Central memory CD8-positive, alpha-beta T cell (primary cell): Measurements from ENCODE around the gene DMXL1.
"Not testable (repeated sequence)": the region's sequence is repeated elsewhere in the genome, so short reads cannot be mapped to it uniquely, and the experiment has no call there.

Source experiments
- ATAC-seq: fragments of 150-1000 bp; cut with Tn5 transposase; replicated peaks from 2 replicates; pipeline ENCODE4 v1.10.0; 2022; ENCODE audit warnings: mild to moderate bottlenecking, moderate FRiP score, moderate number of reproducible peaks; ENCODE audit not compliant: poor library complexity, severe bottlenecking; ENCODE audit errors: extremely low read depth
- DNase-seq, 2 donors: peaks; one replicate each; pipeline ENCODE4 v3.0.0; 2021; ENCODE audit warnings: low spot score in 2 of 2
- H3K27ac Mint-ChIP-seq: one replicate; pipeline ENCODE4 v1.8.0; 2022; ENCODE audit warnings: low read depth, mild to moderate bottlenecking, moderate library complexity, mixed read lengths
- H3K27me3 Mint-ChIP-seq: one replicate; pipeline ENCODE4 v1.8.0; 2022; ENCODE audit warnings: mixed read lengths
- H3K36me3 Mint-ChIP-seq: one replicate; pipeline ENCODE4 v1.8.0; 2022; ENCODE audit warnings: mild to moderate bottlenecking, moderate library complexity, mixed read lengths; ENCODE audit not compliant: insufficient read depth
- H3K4me1 Mint-ChIP-seq: one replicate; pipeline ENCODE4 v1.8.0; 2022; ENCODE audit warnings: mixed read lengths
- H3K4me3 Mint-ChIP-seq: one replicate; pipeline ENCODE4 v1.8.0; 2022; ENCODE audit warnings: mild to moderate bottlenecking, moderate library complexity, mixed read lengths
- H3K9me3 Mint-ChIP-seq: one replicate; pipeline ENCODE4 v1.8.0; 2022; ENCODE audit warnings: mixed read lengths

DMXL1 gene

DNA sequence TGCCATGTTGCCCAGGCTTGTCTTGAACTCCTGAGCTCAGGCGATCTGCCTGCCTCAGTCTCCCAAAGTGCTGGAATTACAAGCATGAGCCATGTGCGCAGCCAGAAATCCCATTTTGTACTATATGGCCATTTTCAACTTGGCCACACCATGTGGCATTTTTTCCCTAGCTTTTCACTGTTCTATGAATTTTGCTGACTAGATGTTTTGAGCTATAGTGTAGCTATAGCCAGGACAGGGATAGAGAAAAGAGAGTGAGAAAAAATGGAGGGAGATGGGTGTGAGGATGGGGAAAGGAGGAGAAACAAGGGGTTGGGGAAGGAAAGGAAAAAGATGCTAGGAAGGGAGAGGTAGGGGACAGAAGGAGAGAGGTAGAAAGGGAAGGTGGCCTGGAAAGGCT is 46.4 kb downstream of the DMXL1 start:
- Mint-ChIP-seq H3K27ac (peak overlapping the region; percentile 62), H3K4me3 (no peak overlapping the region), H3K9me3 (no peaks in the 10 kb centered on the region), H3K4me1 (no peaks in the 10 kb centered on the region), H3K27me3 (no peaks in the 10 kb centered on the region), H3K36me3 (peaks cover 34% of the 10 kb centered on the region)
- DNase-seq: no peak
- ATAC-seq: no peak

DNA sequence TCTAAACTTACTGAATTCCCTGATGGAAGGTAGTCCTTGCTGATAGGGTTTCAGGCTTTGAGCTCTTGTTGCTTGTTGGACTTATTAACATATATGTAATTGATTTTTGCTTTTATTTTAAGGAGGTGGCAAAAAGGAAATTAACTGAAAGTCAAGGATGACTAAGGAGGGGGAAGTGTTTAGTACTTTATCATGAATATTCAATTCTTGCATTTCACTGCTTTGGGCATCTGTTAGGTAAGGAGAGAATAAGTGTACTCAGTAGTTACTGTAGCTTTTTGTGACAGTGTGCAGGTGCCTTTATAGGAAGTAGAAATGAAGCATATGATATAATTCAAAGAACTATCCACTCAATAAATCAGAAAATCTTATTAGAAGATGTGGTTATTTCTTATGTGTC is 47.1 kb downstream of the DMXL1 start:
- H3K27ac Mint-ChIP-seq: no peak overlapping the region
- no peaks in the 10 kb centered on the region for H3K9me3 Mint-ChIP-seq
- no peaks in the 10 kb centered on the region for H3K27me3 Mint-ChIP-seq
- peaks cover 34% of the 10 kb centered on the region for H3K36me3 Mint-ChIP-seq
- H3K4me3 Mint-ChIP-seq: no peak overlapping the region
- ATAC-seq (no peak), DNase-seq (no peak)
- no peaks in the 10 kb centered on the region for H3K4me1 Mint-ChIP-seq

DNA sequence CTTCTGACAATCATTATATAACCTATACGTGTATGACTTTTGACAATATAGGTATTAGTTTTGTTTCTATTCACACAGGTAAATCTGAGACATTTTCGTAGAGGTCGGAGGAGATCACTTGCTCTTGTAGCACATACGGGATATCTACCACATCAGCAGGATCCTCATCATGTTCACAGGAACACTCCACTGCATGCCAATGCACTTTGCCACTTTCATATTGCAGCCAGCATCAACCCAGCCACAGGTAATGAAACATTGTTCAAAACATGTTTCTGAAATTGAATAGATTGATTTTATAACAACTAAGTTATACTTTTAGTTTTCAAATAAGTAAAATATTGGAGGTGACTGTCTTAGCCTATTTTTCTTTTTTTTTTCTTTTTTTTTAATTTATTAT is 50.0 kb downstream of the DMXL1 start:
- Mint-ChIP-seq H3K4me1 (no peaks in the 10 kb centered on the region), H3K9me3 (no peaks in the 10 kb centered on the region), H3K36me3 (peaks cover 39% of the 10 kb centered on the region), H3K27me3 (no peaks in the 10 kb centered on the region), H3K27ac (no peak overlapping the region), H3K4me3 (no peak overlapping the region)
- ATAC-seq (no peak), DNase-seq (no peak)

DNA sequence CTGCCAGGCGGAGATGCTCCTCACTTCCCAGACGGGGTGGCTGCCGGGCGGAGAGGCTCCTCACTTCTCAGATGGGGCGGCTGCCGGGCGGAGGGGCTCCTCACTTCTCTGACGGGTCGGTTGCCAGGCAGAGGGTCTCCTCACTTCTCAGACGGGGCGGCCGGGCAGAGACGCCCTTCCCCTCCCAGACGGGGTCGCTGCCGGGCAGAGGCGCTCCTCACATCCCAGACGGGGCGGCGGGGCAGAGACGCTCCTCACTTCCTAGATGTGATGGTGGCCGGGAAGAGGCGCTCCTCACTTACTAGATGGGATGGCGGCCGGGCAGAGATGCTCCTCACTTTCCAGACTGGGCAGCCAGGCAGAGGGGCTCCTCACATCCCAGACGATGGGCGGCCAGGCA is 51.6 kb downstream of the DMXL1 start:
- not testable (repeated sequence) for DNase-seq, H3K9me3 Mint-ChIP-seq, H3K27me3 Mint-ChIP-seq, H3K4me1 Mint-ChIP-seq, H3K4me3 Mint-ChIP-seq, H3K27ac Mint-ChIP-seq, ATAC-seq
- peaks cover 33% of the 10 kb centered on the region for H3K36me3 Mint-ChIP-seq

DNA sequence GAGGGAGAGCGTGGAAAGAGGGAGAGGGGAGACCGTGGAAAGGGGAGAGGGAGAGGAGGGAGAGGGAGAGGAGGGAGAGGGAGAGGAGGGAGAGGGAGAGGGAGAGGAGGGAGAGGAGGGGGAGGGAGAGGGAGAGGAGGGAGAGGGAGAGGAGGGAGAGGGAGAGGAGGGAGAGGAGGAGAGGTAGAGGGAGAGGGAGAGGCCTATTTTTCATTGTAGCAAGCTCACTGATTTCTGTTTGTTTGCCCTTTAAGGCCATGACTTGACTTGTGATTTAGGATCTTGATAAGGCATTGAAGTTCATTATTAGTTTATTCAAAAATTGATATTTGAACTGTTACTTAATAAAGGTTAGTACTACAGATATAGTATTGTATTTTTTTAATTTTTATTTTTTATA is 52.4 kb downstream of the DMXL1 start:
- ATAC-seq (no peak), DNase-seq (no peak)
- H3K4me1 Mint-ChIP-seq: no peaks in the 10 kb centered on the region
- H3K4me3 Mint-ChIP-seq: no peak overlapping the region
- no peaks in the 10 kb centered on the region for H3K9me3 Mint-ChIP-seq
- no peaks in the 10 kb centered on the region for H3K27me3 Mint-ChIP-seq
- H3K36me3 Mint-ChIP-seq: peaks cover 27% of the 10 kb centered on the region
- no peak overlapping the region for H3K27ac Mint-ChIP-seq

DNA sequence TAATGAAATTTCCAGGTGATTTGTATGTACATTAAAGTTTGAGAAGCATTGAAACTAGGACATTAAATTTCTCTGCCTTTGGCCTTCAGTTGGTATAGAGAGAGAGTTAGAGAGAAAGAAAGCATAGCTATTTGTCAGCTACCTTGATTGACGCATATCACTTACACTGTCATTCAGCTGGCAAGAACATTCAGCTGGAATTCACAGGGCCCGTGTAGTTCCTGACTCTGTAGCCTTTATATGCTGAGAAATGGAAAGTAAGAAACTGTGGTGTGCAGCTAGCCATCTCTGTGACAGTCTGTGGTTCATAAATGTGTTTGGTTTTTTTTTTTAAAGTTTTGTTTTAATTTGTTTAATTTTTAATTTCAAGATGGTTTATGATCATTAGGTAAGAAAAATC is 58.9 kb downstream of the DMXL1 start:
- ATAC-seq (no peak), DNase-seq (no peak)
- H3K27me3 Mint-ChIP-seq: no peaks in the 10 kb centered on the region
- no peaks in the 10 kb centered on the region for H3K9me3 Mint-ChIP-seq
- peaks cover 24% of the 10 kb centered on the region for H3K36me3 Mint-ChIP-seq
- no peaks in the 10 kb centered on the region for H3K4me1 Mint-ChIP-seq
- H3K27ac Mint-ChIP-seq: no peak overlapping the region
- H3K4me3 Mint-ChIP-seq: no peak overlapping the region

DNA sequence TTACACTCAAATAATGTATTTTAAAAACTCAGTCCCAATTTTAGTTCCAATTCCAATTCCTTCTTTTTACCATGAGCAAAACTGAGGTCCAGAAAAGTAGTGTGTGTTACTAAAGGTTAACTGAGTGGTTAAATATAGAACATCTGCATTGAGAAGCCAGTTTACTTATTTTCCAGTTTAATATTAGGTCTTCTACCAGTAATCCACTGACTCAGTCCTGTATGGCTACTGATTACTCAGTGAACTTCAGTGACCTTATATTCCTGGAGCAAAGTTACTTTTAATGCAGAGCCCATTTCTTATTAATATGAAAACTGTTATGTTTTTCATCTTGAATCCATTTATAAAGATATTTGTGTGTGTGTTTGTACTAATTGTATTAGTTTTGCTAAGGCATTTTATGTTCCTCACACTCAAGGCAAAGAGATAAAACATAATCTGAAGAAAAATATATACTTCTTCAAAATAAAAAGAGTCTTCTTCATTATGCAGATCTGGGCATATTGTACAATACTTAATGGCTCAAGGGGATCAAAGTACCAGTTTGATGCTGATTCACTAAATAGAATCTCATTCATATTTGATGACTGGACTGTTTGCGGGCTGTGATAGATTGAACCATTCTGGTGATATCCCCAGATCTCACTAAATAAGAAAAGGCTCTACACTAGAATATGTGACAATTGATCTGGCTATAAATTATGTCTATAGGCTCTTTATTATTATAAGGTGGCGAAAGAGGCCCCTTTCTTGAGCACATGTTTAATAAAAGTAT is 60.8 kb downstream of the DMXL1 start:
- Mint-ChIP-seq H3K36me3 (peaks cover 24% of the 10 kb centered on the region), H3K9me3 (peaks cover 4% of the 10 kb centered on the region), H3K27ac (no peak overlapping the region), H3K27me3 (no peaks in the 10 kb centered on the region), H3K4me1 (no peaks in the 10 kb centered on the region), H3K4me3 (no peak overlapping the region)
- no peak for DNase-seq
- ATAC-seq: no peak

DNA sequence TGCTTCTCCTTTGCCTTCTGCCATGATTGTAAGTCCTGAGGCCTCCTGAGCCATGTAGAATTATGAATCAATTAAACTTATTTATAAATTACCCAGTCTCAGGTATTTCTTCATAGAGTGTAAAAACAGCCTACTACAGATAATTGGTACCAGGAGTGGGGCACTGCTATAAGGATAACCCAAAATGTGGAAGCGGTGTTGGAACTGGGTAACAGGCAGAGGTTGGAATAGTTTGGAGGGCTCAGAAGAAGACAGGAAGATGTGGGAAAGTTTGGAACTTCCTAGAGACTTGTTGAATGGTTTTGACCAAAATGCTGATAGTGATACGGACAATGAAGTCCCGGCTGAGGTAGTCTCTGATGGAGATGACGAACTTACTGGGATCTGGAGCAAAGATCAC is 64.9 kb downstream of the DMXL1 start:
- H3K27me3 Mint-ChIP-seq, H3K4me1 Mint-ChIP-seq, DNase-seq, H3K4me3 Mint-ChIP-seq, ATAC-seq, H3K9me3 Mint-ChIP-seq, H3K27ac Mint-ChIP-seq: not testable (repeated sequence)
- H3K36me3 Mint-ChIP-seq: peaks cover 12% of the 10 kb centered on the region

DNA sequence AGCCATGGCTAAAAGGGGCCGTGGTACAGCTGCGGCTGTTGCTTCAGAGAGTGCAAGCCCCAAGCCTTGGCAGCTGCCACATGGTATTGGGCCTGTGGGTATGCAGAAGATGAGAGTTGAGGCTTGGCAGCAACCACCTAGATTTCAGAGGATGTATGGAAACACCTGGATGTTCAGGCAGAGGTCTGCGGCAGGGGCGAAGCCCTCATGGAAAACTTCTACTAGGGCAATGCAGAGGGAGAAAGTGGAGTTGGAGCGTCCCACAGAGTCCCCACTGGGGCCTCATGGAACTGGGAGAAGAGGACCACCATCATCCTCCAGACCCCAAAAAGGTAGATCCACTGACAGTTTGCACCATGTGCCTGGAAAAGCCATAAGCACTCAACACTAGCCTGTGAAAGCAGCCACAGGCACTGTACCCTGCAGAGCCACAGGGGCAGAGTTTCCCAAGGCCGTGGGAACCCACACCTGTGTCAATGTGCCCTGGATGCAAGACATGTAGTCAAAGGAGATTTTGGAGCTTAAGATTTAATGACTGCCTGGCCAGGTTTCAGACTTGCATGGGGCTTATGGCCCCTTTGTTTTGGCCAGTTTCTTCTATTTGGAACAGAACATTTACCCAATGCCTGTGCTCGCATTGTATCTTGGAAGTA is 65.9 kb downstream of the DMXL1 start:
- Mint-ChIP-seq H3K4me3 (no peak overlapping the region), H3K4me1 (no peaks in the 10 kb centered on the region), H3K36me3 (peaks cover 9% of the 10 kb centered on the region), H3K27ac (no peak overlapping the region), H3K9me3 (peaks cover 8% of the 10 kb centered on the region), H3K27me3 (no peaks in the 10 kb centered on the region)
- no peak for ATAC-seq
- DNase-seq: no peak

DNA sequence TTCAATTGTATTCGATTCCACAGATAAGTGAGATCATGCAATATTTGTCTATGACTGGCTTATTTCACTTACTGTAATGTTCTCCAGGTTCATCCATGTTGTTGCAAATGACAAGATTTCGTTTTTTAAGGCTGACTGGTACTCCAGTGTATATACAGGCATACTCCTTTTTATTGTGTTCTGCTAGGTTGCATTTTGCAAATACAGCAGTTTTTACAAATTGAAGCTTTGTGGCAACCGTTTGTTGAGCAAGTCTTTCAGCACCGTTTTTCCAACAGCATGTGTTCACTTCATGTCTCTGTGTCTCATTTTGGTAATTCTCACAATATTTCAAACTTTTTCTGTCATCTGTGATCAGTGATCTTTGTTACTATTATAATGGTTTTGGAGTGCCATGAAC is 82.7 kb downstream of the DMXL1 start:
- peaks cover 8% of the 10 kb centered on the region for H3K36me3 Mint-ChIP-seq
- ATAC-seq (no peak), DNase-seq (no peak)
- H3K4me1 Mint-ChIP-seq: no peaks in the 10 kb centered on the region
- no peaks in the 10 kb centered on the region for H3K27me3 Mint-ChIP-seq
- no peak overlapping the region for H3K4me3 Mint-ChIP-seq
- no peak overlapping the region for H3K27ac Mint-ChIP-seq
- no peaks in the 10 kb centered on the region for H3K9me3 Mint-ChIP-seq

DNA sequence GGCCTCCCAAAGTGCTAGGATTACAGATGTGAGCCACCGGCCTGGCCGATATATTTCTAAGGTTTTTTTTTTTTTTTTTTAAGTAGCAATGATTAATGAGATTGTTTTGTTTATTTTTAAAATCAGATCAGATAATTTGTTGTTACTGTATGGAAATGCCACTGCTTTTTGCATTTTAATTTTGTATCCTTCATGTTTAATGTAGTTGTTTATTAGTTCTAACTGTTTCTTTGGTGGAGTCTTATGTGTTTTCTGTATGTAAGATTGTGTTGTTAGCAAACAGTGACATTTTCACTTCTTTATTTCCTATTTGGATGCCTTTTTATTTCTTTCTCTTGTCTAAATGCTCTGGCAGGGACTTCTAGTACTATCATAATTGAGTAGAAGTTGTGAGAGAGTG is 87.3 kb downstream of the DMXL1 start:
- H3K27ac Mint-ChIP-seq: no peak overlapping the region
- peaks cover 3% of the 10 kb centered on the region for H3K36me3 Mint-ChIP-seq
- H3K27me3 Mint-ChIP-seq: no peaks in the 10 kb centered on the region
- no peak for ATAC-seq
- DNase-seq: no peak
- no peak overlapping the region for H3K4me3 Mint-ChIP-seq
- no peaks in the 10 kb centered on the region for H3K4me1 Mint-ChIP-seq
- H3K9me3 Mint-ChIP-seq: no peaks in the 10 kb centered on the region

DNA sequence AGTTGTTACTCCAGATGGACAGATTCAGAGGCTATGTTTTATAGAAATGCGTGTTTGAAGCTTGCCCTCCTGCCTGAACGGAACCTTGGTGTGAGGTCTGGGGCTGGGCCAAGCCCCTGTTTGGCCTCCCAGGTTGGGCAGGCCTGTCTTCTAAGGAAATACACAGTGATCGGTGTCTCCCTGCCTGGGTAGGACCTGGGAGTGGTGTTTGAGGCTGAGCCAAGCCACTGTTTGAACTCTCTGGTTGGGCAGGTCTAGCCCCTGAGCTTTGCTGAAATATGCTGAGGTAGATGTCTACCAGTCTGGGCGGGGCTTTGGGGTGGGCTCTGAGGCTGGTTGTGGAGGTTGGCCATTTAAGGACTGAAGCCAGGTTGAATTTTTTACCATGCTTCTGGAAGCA is 90.5 kb downstream of the DMXL1 start:
- Mint-ChIP-seq H3K9me3 (no peaks in the 10 kb centered on the region), H3K36me3 (peaks cover 4% of the 10 kb centered on the region), H3K27ac (no peak overlapping the region), H3K4me3 (no peak overlapping the region), H3K4me1 (no peaks in the 10 kb centered on the region), H3K27me3 (no peaks in the 10 kb centered on the region)
- ATAC-seq (no peak), DNase-seq (no peak)

DNA sequence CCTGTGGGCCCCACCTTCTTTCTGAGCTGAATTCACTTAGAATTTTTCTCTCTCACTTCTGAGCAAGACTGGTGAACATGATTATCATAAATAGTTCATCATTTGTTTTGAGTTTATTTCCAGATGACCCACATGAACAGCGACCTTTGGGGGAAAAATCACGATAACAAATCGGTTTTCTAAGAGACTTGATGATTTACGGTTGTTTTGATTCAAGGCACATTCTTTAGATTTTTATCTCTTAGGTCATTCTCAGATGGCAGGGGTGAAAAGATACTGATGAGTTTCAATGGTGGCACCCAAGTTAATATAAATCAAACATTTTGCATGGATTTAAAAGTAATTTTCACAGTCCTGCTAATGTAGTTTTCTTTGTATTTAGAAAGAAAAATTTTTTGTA is 95.1 kb downstream of the DMXL1 start:
- Mint-ChIP-seq H3K27ac (no peak overlapping the region), H3K27me3 (no peaks in the 10 kb centered on the region), H3K9me3 (no peaks in the 10 kb centered on the region), H3K4me3 (no peak overlapping the region), H3K36me3 (peaks cover 10% of the 10 kb centered on the region), H3K4me1 (peaks cover 5% of the 10 kb centered on the region)
- DNase-seq (no peak), ATAC-seq (no peak)
